Stimulated activated CD8-positive, alpha-beta memory T cell treated with anti-CD3 and anti-CD28 coated beads, Interleukin-4, amount 100 ng/mL, for 48 hours (primary cell): ENCODE measurements around the gene CD80.

Experiments used
- DNase-seq: peaks from one replicate; pipeline ENCODE4 v3.0.0-alpha.2; 2020

CD80 gene

GRCh38 chr3:119490153-119490552 lies 69.3 kb downstream of the CD80 start:
- DNase-seq = no peak

GRCh38 chr3:119485563-119485962 lies 73.9 kb downstream of the CD80 start:
- no peak for DNase-seq

GRCh38 chr3:119483101-119483500 lies 76.3 kb downstream of the CD80 start:
- DNase-seq = no peak

GRCh38 chr3:119481079-119481478 lies 78.3 kb downstream of the CD80 start:
- no peak for DNase-seq
